ENCODE results near the gene PTMA. TPM values are rescaled to one million over a fixed set of nuclear protein-coding genes. Genes with fewer than 3 reads are reported as not detected.
A peak's percentile ranks its signal among the peaks of the same experiment; 100 is the strongest.

The PTMA gene
- total RNA-seq, 2 experiments from 2014 or later, result 1,700 to 2,208 TPM

DNA sequence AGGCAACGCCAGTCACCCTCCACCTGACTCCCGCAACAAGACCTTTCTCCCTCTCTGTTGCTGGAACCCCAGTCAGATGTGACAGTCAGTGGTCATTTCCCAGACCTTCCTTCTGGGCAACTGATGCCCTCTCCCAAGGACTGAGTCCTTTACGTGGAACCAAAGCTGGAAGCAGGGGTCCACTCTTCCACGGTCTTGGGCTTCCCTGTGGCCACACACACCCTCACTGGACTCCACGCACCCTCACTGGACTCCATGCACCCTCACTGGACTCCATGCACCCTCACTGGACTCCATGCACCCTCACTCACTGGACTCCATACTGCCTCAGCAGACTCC lies 7.1 kb downstream of the PTMA start:
- ChIA-PET CTCF (interaction anchor here (0.6 to 8.5 kb wide), 12 partner anchors 13 to 438 kb away, joined by 3 to 167 read pairs (median 12); no protein-coding TSS in a partner anchor), POLR2A (no interaction called here)
- Mint-ChIP-seq H3K27ac (no peak overlapping the region), H3K4me1 (peaks cover 32% of the 10 kb centered on the region), H3K27me3 (no peaks in the 10 kb centered on the region), H3K4me3 (no peak overlapping the region), H3K9me3 (no peaks in the 10 kb centered on the region), H3K36me3 (ENCODE audit: low read depth) (peaks cover 32% of the 10 kb centered on the region)
- no peak for DNase-seq

DNA sequence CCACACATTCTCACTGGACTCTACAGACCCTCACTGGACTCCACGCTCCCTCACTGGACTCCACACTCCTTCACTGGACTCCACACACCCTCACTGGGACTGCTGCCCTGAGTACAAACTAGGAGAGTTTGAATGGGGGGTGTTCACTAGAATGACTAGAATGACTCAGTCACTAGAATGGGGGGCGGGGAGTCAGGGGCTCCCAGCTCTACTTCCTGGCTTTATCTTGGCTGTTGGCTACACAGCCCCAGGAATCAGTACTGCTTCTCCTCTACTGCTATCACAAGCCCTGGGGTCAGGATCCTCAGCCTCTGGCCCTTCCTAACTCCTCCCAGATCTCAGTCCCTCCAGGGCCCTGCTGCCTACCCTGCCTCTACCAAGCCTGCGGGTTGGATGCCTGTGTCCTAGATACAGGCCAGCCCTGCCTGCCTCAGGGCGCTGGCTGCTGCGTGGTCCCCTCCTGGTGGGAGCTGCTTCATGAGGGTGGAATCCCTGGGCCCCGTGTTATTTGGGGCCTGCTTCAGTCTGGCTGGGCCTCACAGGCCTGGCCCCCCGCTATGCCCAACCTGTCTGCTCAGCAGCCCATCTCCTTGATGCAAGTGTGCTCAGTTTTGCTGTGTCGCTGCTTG lies 7.8 kb downstream of the PTMA start:
- no peak overlapping the region for H3K27ac Mint-ChIP-seq
- CTCF ChIA-PET, result interaction anchor here (0.9 to 8.5 kb wide), 12 partner anchors 9 to 117 kb away, joined by 3 to 167 read pairs (median 6); no protein-coding TSS in a partner anchor
- H3K36me3 Mint-ChIP-seq (ENCODE audit: low read depth), result peaks cover 28% of the 10 kb centered on the region

DNA sequence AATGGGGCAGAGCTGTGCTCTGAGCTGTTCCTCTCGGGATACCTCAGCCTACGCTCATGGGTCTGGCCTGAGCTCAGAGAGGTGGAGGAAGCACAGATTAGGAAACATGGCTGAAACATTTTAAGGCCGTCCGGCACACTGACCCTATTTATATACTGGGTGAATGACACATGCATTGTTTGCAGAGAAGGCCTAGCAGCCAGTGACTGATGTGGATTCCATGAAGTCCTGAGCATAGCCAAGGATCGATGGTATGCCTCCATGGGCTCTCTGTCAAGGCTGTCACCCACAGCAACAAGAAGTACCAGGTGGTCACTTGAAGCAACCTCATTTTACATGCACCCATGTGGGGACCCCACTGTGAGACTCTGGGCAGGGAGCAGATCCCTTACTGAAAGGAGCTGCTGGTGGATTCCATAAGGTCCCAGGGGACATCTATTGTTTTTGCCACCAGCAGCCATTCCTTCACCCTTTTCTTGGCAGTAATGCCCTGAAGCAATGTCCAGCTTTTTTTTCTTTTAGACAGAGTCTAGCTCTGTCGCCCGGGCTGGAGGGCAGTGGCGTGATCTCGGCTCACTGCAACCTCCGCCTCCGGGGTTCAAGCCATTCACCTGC lies 8.4 kb downstream of the PTMA start:
- no peak overlapping the region for H3K27ac Mint-ChIP-seq

More for the DNA sequence above, 7.8 kb downstream of the PTMA start:
- POLR2A ChIA-PET, result no interaction called here
- Mint-ChIP-seq H3K4me3 (no peak overlapping the region), H3K9me3 (no peaks in the 10 kb centered on the region), H3K27me3 (no peaks in the 10 kb centered on the region), H3K4me1 (peaks cover 32% of the 10 kb centered on the region)
- DNase-seq, result no peak

DNA sequence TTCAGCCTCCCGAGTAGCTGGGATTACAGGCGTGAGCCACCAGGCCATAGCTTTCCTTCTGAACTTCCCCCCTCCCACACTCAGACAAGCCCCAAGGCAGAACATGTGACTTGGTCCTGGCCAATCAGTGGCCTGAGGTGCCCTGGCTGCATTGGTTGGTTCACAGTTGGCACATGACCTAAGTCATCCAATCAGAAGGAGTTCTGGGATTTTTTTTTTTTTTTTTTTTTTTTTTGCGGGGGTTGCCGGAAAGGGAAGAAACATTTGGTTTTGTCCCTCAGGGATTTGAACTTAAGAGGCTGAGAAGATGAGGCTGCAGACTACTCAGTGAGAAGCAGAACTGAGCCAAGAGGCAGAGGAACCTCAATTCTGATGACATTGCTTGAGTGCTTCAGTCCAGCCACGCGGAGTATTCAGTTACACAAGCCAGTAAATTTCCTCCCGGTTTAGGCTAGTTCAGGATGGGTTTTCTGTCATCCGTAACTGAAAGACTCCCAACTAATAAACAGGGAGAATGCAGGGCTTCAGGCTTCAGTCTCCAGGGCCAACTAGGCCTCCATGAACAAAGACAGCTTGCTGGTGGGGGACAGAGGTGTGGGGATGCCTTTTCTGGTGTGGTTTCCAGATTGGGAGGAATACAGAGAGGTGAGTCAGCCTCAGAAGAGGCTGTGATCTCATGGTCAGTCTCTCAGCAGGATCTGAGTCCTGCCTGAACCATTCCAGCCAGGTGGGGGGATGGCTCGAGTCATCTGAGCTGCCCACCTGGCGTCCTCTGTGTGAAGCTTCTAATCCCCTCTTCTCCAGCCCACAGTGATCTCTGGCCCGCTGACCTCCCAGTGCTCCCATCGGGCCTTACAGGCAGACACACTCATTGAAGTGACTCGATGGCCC lies 9.2 kb downstream of the PTMA start:
- Mint-ChIP-seq H3K9me3 (no peaks in the 10 kb centered on the region), H3K4me1 (peaks cover 18% of the 10 kb centered on the region), H3K27ac (no peak overlapping the region), H3K36me3 (ENCODE audit: low read depth) (peaks cover 14% of the 10 kb centered on the region), H3K4me3 (no peak overlapping the region), H3K27me3 (no peaks in the 10 kb centered on the region)
- DNase-seq, result peak; percentile 32
- ChIA-PET CTCF (interaction anchor here (0.9 to 8.5 kb wide), 8 partner anchors 11 to 118 kb away, joined by 3 to 167 read pairs (median 7); no protein-coding TSS in a partner anchor), POLR2A (no interaction called here)

More for the DNA sequence above, 8.4 kb downstream of the PTMA start:
- POLR2A ChIA-PET, result no interaction called here
- Mint-ChIP-seq H3K9me3 (no peaks in the 10 kb centered on the region), H3K4me3 (no peak overlapping the region), H3K36me3 (ENCODE audit: low read depth) (peaks cover 21% of the 10 kb centered on the region), H3K27me3 (no peaks in the 10 kb centered on the region), H3K4me1 (peaks cover 25% of the 10 kb centered on the region)
- CTCF ChIA-PET, result interaction anchor here (0.9 to 8.5 kb wide), 9 partner anchors 10 to 118 kb away, joined by 3 to 167 read pairs (median 5); no protein-coding TSS in a partner anchor
- no peak for DNase-seq

DNA sequence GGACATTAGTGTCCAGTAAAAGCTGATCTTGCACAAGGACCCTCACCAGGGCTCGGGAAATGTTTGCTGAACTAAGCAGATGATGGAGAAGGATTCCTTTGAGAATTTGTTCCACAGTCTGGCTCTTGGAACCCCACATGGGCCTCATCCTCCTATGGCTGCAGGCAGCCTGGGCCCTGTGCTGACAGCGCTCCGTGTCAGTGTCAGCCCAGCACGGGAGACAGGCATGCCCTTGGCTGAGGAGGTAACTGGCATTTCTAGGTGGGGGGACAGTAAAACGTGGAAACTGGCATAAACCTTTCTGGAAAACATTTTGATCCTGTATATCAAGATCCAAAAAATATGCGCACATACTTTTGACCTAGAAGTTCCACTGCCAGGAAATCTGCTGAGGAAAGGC lies 10.5 kb downstream of the PTMA start:
- no peaks in the 10 kb centered on the region for H3K27me3 Mint-ChIP-seq
- POLR2A ChIA-PET, result no interaction called here
- H3K27ac Mint-ChIP-seq, result no peak overlapping the region

DNA sequence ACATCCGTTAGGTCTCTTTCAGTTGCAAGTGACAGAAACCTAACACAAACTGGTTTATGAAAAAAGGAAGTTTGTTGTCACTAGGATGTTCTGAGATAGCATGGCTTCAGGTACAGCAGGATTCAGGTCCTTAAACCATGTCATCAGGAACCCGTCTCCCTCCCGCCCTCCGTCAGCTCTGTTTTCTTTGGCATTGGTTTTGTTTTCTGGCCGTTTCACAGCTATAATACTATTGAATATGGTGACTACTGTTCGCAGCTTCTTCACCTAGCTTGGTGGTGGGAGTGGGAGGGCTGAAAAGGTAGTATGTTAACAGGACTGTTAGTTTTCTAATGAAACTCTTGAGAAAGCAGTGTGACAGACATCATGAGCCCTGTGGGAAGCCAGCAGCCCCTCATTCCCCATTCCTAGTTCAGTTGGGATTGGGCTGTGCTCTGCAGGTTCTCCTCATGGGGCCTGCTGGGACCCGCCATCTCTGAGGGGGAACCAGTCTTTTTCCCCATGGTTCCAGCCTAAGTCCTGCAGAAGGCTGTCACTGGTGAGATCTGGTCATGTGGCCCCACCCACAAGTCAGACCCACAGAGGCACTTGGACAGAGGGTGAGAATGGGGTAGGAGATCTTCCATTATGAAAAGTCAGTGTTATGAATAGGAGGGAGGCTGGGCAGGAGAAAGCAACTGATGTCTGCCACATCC lies 12.1 kb downstream of the PTMA start:
- no peak overlapping the region for H3K4me3 Mint-ChIP-seq
- CTCF ChIA-PET, result interaction anchor here (0.7 to 1.7 kb wide), 3 partner anchors 11 to 43 kb away, joined by 3 to 8 read pairs (median 4); no protein-coding TSS in a partner anchor
- no peaks in the 10 kb centered on the region for H3K27me3 Mint-ChIP-seq
- POLR2A ChIA-PET, result no interaction called here
- DNase-seq, result no peak
- no peaks in the 10 kb centered on the region for H3K36me3 Mint-ChIP-seq (ENCODE audit: low read depth)
- no peak overlapping the region for H3K27ac Mint-ChIP-seq
- peaks cover 10% of the 10 kb centered on the region for H3K4me1 Mint-ChIP-seq
- H3K9me3 Mint-ChIP-seq, result no peaks in the 10 kb centered on the region

More for the DNA sequence above, 10.5 kb downstream of the PTMA start:
- CTCF ChIA-PET, result interaction anchor here (1.6 to 8.5 kb wide), 3 partner anchors 12 to 108 kb away, joined by 6 to 167 read pairs (median 111); no protein-coding TSS in a partner anchor
- no peaks in the 10 kb centered on the region for H3K9me3 Mint-ChIP-seq
- H3K36me3 Mint-ChIP-seq (ENCODE audit: low read depth), result peaks cover 5% of the 10 kb centered on the region
- no peak overlapping the region for H3K4me3 Mint-ChIP-seq
- DNase-seq, result no peak
- peaks cover 15% of the 10 kb centered on the region for H3K4me1 Mint-ChIP-seq

DNA sequence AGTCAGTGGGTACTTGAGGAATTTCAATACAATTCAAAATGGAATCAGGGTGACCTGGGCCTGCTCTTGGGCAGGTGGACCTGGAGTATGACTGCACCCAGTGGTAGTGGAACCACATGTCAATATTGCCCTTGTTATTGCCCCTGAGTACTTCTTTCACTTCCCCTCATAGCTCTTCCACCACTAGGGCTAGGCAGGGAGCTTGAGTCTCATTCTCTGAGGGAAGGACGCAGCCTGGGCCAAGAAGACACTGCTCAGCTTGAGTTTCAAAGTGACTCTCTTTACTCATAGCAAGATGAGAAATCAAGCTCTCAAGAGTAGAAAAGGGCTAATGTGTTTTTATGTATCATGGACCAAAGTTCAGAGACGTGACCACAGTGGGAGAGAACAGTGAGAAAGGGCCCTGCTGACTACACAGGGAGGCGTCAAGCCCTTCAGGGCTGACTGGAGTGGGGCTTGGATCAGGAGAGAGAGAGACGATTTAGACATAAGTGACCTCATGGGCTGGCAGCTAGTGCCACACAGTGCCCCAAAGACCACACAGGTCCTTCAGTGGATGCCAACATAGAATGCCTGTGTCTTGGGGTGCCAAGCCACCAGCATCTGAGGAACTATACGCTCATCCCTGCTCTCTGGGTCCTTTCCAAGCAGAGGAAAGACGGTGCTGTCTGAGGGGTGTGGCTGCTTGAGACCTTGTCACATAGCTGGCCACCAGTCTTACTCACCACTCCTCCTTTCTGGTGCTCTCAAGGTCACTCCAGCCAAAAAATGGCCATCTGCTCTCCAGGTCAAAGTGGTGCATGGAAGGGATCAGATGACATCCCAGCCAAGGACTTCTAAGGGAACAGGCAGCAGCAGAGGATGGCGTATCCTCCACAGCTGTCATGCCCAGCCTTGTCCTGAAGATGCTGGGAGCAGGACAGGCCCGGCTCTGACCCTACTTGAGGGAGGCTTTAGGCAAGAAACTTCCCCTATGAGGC lies 13.0 kb downstream of the PTMA start:
- peaks cover 8% of the 10 kb centered on the region for H3K4me1 Mint-ChIP-seq
- H3K4me3 Mint-ChIP-seq, result no peak overlapping the region
- POLR2A ChIA-PET, result no interaction called here
- no peak for DNase-seq
- CTCF ChIA-PET, result interaction anchor here (0.6 to 1.7 kb wide), 5 partner anchors 12 to 112 kb away, joined by 3 to 8 read pairs (median 4); no protein-coding TSS in a partner anchor
- no peaks in the 10 kb centered on the region for H3K36me3 Mint-ChIP-seq (ENCODE audit: low read depth)
- H3K27me3 Mint-ChIP-seq, result no peaks in the 10 kb centered on the region
- no peaks in the 10 kb centered on the region for H3K9me3 Mint-ChIP-seq
- H3K27ac Mint-ChIP-seq, result no peak overlapping the region

DNA sequence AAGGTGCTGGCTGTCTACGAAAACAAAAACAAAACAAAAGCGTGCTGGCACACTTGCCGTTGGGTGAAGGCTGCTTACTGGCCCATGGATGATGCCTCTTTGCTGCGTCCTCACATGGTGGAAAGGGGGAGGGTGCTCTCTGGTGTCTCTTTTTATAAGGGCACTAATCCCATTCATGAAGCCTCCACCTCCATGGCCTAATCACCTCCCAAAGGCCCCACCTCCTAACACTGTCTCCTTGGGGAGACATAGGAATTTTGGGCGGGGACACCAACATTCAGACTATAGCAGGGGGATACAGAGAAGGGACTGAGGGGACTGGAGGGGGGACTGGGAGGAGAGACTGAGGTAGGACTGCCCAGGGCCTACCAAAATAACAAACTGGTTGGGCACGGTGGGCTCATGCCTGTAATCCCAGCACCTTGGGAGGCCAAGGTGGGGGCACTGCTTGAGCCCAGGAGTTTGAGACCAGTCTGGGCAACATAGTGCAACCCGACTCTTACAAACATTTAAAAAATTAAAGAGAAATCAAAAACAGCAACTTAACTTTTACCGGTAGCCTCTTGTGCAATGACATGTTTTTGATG lies 14.5 kb downstream of the PTMA start:
- no peak for DNase-seq
- Mint-ChIP-seq H3K36me3 (ENCODE audit: low read depth) (no peaks in the 10 kb centered on the region), H3K27ac (no peak overlapping the region), H3K4me3 (no peak overlapping the region), H3K9me3 (no peaks in the 10 kb centered on the region), H3K27me3 (no peaks in the 10 kb centered on the region), H3K4me1 (peaks cover 7% of the 10 kb centered on the region)
- ChIA-PET POLR2A (no interaction called here), CTCF (interaction anchor here (1.5 to 1.6 kb wide), 2 partner anchors 47 to 114 kb away, joined by 3 to 4 read pairs; no protein-coding TSS in a partner anchor)

DNA sequence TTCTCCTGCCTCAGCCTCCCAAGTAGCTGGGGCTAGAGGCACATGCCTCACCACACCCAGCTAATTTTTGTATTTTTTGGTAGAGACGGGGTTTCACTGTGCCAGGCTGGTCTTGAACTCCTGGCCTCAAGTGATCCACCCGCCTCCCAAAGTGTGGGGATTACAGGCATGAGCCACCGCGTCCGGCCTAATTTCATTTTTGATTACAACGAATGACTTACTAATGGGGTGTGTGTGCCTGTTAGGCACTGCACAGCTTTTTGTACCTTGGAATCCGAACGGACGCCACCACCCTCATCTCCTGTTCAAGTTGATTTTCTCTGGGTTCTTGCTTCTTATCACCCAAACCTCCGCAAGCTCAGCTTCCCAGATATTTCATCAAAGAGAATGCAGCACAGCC lies 17.2 kb downstream of the PTMA start:
- Mint-ChIP-seq H3K27me3 (no peaks in the 10 kb centered on the region), H3K36me3 (ENCODE audit: low read depth) (peaks cover 3% of the 10 kb centered on the region), H3K4me3 (no peak overlapping the region), H3K9me3 (no peaks in the 10 kb centered on the region), H3K27ac (no peak overlapping the region), H3K4me1 (peaks cover 7% of the 10 kb centered on the region)
- ChIA-PET CTCF (interaction anchor here (0.6 to 2.9 kb wide), 8 partner anchors 12 to 51 kb away, joined by 3 to 30 read pairs (median 4); partner anchors contain the start of gene PTMA), POLR2A (interaction anchor here (0.6 kb wide), 1 partner anchor 211 kb away, joined by 3 read pairs; no protein-coding TSS in a partner anchor)
- DNase-seq, result no peak

DNA sequence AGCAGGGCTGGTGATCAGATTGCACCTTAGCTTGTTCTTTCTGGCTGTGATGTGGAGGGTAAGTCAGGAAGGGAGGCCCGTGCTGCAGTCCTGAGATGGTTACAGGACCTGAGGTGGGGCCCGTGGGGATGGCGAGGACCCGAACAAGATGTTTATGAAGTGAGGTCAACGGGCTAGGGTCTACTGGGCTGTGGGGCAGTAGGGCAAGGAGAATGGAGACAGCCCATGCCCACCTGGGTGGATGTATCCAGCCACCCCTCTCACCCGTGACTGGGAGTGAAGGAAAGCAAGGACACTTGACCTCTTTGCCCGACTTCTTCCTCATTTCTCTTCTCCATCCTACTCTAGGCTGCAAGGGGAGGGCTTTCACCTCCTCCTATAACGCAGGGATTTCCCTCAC lies 18.0 kb downstream of the PTMA start:
- CTCF ChIA-PET, result interaction anchor here (0.8 to 2.9 kb wide), 6 partner anchors 13 to 51 kb away, joined by 3 to 30 read pairs (median 4); no protein-coding TSS in a partner anchor
- Mint-ChIP-seq H3K9me3 (no peaks in the 10 kb centered on the region), H3K36me3 (ENCODE audit: low read depth) (peaks cover 3% of the 10 kb centered on the region), H3K4me1 (peaks cover 7% of the 10 kb centered on the region), H3K4me3 (no peak overlapping the region), H3K27ac (no peak overlapping the region), H3K27me3 (no peaks in the 10 kb centered on the region)
- POLR2A ChIA-PET, result no interaction called here
- no peak for DNase-seq

DNA sequence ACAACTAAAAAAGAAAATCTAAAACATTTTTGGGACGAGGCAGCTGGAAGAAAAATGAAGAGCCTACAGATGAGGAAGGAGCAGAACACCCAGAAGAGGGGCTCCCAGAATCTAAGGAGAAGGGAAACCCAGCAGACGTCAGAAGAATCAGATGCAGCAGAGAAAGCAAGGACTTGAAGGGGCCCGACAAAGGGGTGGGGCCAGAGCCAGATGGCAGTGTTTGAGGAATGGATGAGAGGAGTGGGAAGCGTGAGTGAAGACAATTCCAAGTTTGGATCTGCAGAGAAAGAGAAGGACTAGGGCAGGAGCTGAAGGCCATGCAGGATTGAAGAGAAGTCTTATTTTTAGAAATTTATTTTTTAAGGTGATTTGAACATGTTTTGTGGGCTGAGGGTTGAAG lies 19.3 kb downstream of the PTMA start:
- Mint-ChIP-seq H3K27ac (no peak overlapping the region), H3K36me3 (ENCODE audit: low read depth) (peaks cover 5% of the 10 kb centered on the region), H3K4me3 (no peak overlapping the region), H3K27me3 (no peaks in the 10 kb centered on the region), H3K9me3 (no peaks in the 10 kb centered on the region), H3K4me1 (peaks cover 6% of the 10 kb centered on the region)
- POLR2A ChIA-PET, result interaction anchor here (0.7 kb wide), 1 partner anchor 52 kb away, joined by 4 read pairs; no protein-coding TSS in a partner anchor
- CTCF ChIA-PET, result interaction anchor here (0.6 to 3.9 kb wide), 4 partner anchors 14 to 216 kb away, joined by 3 to 10 read pairs (median 3); no protein-coding TSS in a partner anchor
- DNase-seq, result no peak

Measured in activated CD4-positive, alpha-beta T cell treated with anti-CD3 and anti-CD28 coated beads, Interleukin-2, amount 10 ng/mL, durations not matched to agents 7 days and 5 days (primary cell).